ENCODE data around the gene SLC1A3. TPM values are rescaled to one million over a fixed set of nuclear protein-coding genes. Genes with fewer than 3 reads are reported as not detected.

Gene SLC1A3
- total and polyA plus RNA-seq, 2 of the 4 experiments (the other 2 are of a cell fraction), result 0.27 to 1.3 TPM

DNA sequence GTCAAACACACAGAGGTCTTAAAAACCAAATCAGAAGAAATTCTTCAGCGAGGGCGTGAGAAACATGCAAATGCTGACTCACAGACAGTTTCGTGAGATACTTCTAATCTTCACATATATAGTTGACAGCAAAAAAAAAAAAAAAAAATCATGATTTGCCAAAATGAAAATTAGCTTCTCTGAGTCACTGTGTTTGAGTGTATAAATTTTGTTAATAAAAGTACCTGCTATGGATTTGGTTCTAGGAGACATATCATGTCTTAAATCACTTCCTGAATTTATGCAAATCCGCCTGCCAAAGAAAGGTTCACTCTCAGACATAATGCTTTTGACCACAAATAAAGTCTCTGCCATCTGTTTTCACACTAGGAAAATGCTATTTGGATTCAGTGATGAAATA is 114.3 kb downstream of the SLC1A3 start:
- Histone ChIP-seq H3K23ac (ENCODE audit: low read depth, low read length) (no peak overlapping the region), H4K5ac (ENCODE audit: low read depth, low read length) (no peak overlapping the region), H4K20me1 (ENCODE audit: insufficient read depth, low read length) (no peaks in the 10 kb centered on the region), H3K27ac (ENCODE audit: insufficient read depth, low read length) (no peak overlapping the region), H3K9me3 (ENCODE audit: control insufficient read depth, insufficient read depth, low read length) (no peaks in the 10 kb centered on the region), H3K36me3 (ENCODE audit: control insufficient read depth, insufficient read depth, low read length) (no peaks in the 10 kb centered on the region), H3K14ac (replicated peaks; ENCODE audit: low read depth, low read length) (no peak overlapping the region), H2AFZ (replicated peaks; ENCODE audit: low read length, poor library complexity) (no peak overlapping the region), H3K4me3 (ENCODE audit: insufficient read depth, low read depth, low read length) (no peak overlapping the region), H3K79me1 (ENCODE audit: low read depth in 1 of 2, low read length in 2 of 2) (no peaks in the 10 kb centered on the region), H2AK5ac (ENCODE audit: low read depth, low read length) (no peak overlapping the region), H3K9ac (ENCODE audit: low read depth, low read length) (no peak overlapping the region), H2BK5ac (ENCODE audit: low read depth, low read length, poor library complexity, severe bottlenecking) (no peak overlapping the region), H4K8ac (ENCODE audit: low read depth in 2 of 2, low read length in 2 of 2) (no peak overlapping the region), H3K27me3 (ENCODE audit: control insufficient read depth, insufficient read depth, low read length) (peaks cover 17% of the 10 kb centered on the region), H2AK9ac (replicated peaks; ENCODE audit: low read depth, low read length, poor library complexity) (no peak overlapping the region), H2BK120ac (ENCODE audit: low read depth, low read length) (no peak overlapping the region), H3K4me2 (ENCODE audit: low read depth, low read length) (no peak overlapping the region), H2BK20ac (ENCODE audit: low read depth, low read length) (no peak overlapping the region), H3K18ac (ENCODE audit: low read depth, low read length) (no peak overlapping the region), H3K9me1 (ENCODE audit: insufficient read depth, low read length) (no peaks in the 10 kb centered on the region), H3K56ac (ENCODE audit: extremely low read depth, insufficient read depth, low read length) (no peak overlapping the region), H2BK15ac (ENCODE audit: low read depth, low read length) (no peak overlapping the region), H4K91ac (ENCODE audit: insufficient read depth, low read depth, low read length) (no peak overlapping the region), H3K4me1 (ENCODE audit: control insufficient read depth, insufficient read depth, low read length) (no peaks in the 10 kb centered on the region), H3K4ac (ENCODE audit: low read depth, low read length) (no peak overlapping the region)
- no CpG with 5 or more reads among the region's 4 CpGs for WGBS, 2 experiments (ENCODE audit: extremely low coverage in 2 of 2, insufficient read length in 1 of 2)
- DNase-seq, result no peak
- intact Hi-C loops (cut with micrococcal nuclease) (no loop called here), dilution Hi-C loops (cut with HindIII; ENCODE audit: low sequenced_read_pairs, unreplicated experiment) (no loop called here), in situ Hi-C loops (cut with MboI; ENCODE audit: low sequenced_read_pairs) (no loop called here)
- CTCF ChIA-PET, result interaction anchor here (1.0 to 1.5 kb wide), 2 partner anchors 9 to 25 kb away, joined by 3 to 4 read pairs; no protein-coding TSS in a partner anchor
- no TSS peak for BruUV-seq (replicated peaks)
- POLR2A ChIA-PET (ENCODE audit: unreplicated experiment), result no interaction called here
- TF ChIP-seq POLR2A (IDR thresholded peaks at IDR 0.05; ENCODE audit: low read depth, low read length) (no peak), CHD1 (IDR thresholded peaks at IDR 0.05; ENCODE audit: low read depth, low read length) (no peak)
- TF ChIP-seq, protein P1, sequence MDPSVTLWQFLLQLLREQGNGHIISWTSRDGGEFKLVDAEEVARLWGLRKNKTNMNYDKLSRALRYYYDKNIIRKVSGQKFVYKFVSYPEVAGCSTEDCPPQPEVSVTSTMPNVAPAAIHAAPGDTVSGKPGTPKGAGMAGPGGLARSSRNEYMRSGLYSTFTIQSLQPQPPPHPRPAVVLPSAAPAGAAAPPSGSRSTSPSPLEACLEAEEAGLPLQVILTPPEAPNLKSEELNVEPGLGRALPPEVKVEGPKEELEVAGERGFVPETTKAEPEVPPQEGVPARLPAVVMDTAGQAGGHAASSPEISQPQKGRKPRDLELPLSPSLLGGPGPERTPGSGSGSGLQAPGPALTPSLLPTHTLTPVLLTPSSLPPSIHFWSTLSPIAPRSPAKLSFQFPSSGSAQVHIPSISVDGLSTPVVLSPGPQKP (IDR thresholded peaks at IDR 0.05; ENCODE audit: borderline replicate concordance, low read depth, low read length), result no peak
- no peak for ATAC-seq (ENCODE audit: low read depth)
